Measurements from ENCODE around the gene TRIM42. TPM values are rescaled to one million over a fixed set of nuclear protein-coding genes. Genes with fewer than 3 reads are reported as not detected.

The TRIM42 gene
- total RNA-seq, result not detected

DNA sequence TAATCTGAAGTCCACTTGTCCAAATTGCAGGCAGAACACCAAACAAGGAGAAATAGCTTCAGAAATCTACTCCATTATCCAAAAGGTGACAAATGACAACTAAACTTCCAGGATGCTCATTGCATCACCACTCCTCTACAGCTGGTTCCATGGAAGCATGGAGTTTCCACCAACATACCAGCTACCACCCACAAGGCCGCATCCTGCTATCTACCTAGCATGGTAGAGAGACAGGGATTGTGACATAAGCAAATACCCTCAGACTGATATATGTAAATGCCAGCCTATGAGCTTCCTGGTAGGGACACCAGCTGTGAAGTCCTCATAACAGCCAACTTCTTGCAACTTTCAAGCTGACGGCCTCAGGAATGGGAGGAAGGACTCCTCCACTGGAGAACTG is at the start of gene TRIM42:
TRIM42 (plus strand) TSS at position 301 of the 400 bp plus-strand sequence. CDS start 166 bp downstream, outside the sequence.

